GM10248 (cell line): ENCODE results near the gene ZC3HAV1.
A peak's percentile ranks its signal among the peaks of the same experiment; 100 is the strongest.

Experiments
- CTCF ChIA-PET: fragments of 300-600 bp; sonication (Branson Sonifier 250); formaldehyde crosslinking; extraction: SDS; loops from one replicate; lab custom pipeline; 2021; ENCODE audit warnings: antibody characterized with exemption; lab: Yijun Ruan, JAX
- POLR2A ChIA-PET: fragments of 350-650 bp; sonication (Branson Sonifier 250); formaldehyde crosslinking; extraction: SDS; loops from one replicate; lab custom pipeline; 2020; ENCODE audit warnings: antibody characterized with exemption; lab: Yijun Ruan, JAX
- DNase-seq: peaks from one replicate; pipeline ENCODE4 v3.0.0; 2012; ENCODE audit errors: extremely low spot score
- CTCF ChIP-seq: IDR thresholded peaks from 2 replicates; pipeline ENCODE4 v1.5.1; 2012; ENCODE audit warnings: mild to moderate bottlenecking, low read depth; ENCODE audit errors: extremely low read depth, missing control alignments, control extremely low read depth

The ZC3HAV1 gene

GRCh38 chr7:139043823-139044812 lies 65.4 kb downstream of the ZC3HAV1 start:
- CTCF ChIA-PET = interaction anchor here (1.2 to 2.4 kb wide), 4 partner anchors 9 to 31 kb away, joined by 5 to 17 read pairs (median 8); no protein-coding TSS in a partner anchor
- no peak for TF ChIP-seq CTCF
- POLR2A ChIA-PET = no interaction called here
- DNase-seq = no peak

- CTCF ChIA-PET = interaction anchor here (1.9 kb wide), 1 partner anchor 33 kb away, joined by 5 read pairs; no protein-coding TSS in a partner anchor
- DNase-seq = no peak
- POLR2A ChIA-PET = no interaction called here
- no peak for TF ChIP-seq CTCF
Observed at GRCh38 chr7:139041378-139042085, 68.0 kb downstream of the ZC3HAV1 start.

- DNase-seq = no peak
- CTCF ChIA-PET = interaction anchor here (0.7 to 1.2 kb wide), 2 partner anchors 35 to 36 kb away, joined by 3 read pairs; no protein-coding TSS in a partner anchor
- POLR2A ChIA-PET = no interaction called here
- TF ChIP-seq CTCF = no peak
Observed at GRCh38 chr7:139038691-139039090, 70.8 kb downstream of the ZC3HAV1 start.

GRCh38 chr7:139036901-139037300 lies 72.6 kb downstream of the ZC3HAV1 start:
- ChIA-PET CTCF (interaction anchor here (1.0 to 4.0 kb wide), 6 partner anchors 8 to 150 kb away, joined by 3 to 19 read pairs (median 4); no protein-coding TSS in a partner anchor), POLR2A (interaction anchor here (0.7 kb wide), 1 partner anchor 57 kb away, joined by 3 read pairs; no protein-coding TSS in a partner anchor)
- TF ChIP-seq CTCF = no peak
- DNase-seq = no peak

GRCh38 chr7:139035586-139036353 lies 73.8 kb downstream of the ZC3HAV1 start, which contains the start of gene ZC3HAV1L:
Gene ZC3HAV1L, minus strand, starts transcription at chr7:139036042. Its CDS starts 25 bp downstream, at chr7:139036017.
- POLR2A ChIA-PET = no interaction called here
- peak; percentile 88 for DNase-seq
- CTCF ChIA-PET = interaction anchor here (1.3 to 4.0 kb wide), 4 partner anchors 18 to 46 kb away, joined by 3 to 19 read pairs (median 7); no protein-coding TSS in a partner anchor
- no peak for TF ChIP-seq CTCF
